Astrocyte (in vitro differentiated cells and primary cell): Measurements from ENCODE around the gene NAT14.

Source experiments
- CTCF ChIP-seq: IDR thresholded peaks from 2 replicates; pipeline ENCODE4 v1.5.1; 2011; ENCODE audit warnings: low read depth, mild to moderate bottlenecking, inconsistent platforms, low read length, moderate library complexity; ENCODE audit not compliant: insufficient read depth
- EZH2 ChIP-seq: IDR thresholded peaks from 2 replicates; pipeline ENCODE4 v1.6.1; 2012; ENCODE audit warnings: mild to moderate bottlenecking, low read length, inconsistent platforms; ENCODE audit not compliant: insufficient read depth

GRCh38 chr19:55474269-55475265 lies 10.4 kb upstream of the NAT14 start:
- TF ChIP-seq CTCF (no peak), EZH2 (no peak)
